Activated CD4-positive, alpha-beta T cell treated with anti-CD3 and anti-CD28 coated beads, Interleukin-2, Interleukin-4, amounts not matched to agents 100 ng/mL and 50 ng/mL, durations not matched to agents 16 hours and 8 hours (primary cell): ENCODE results near the gene SEMA6A.

Source experiments
- DNase-seq: peaks from one replicate; pipeline ENCODE4 v3.0.0-alpha.2; 2020; ENCODE audit warnings: low spot score

Gene SEMA6A

GRCh38 chr5:116574367-116575325, at the start of gene SEMA6A:
TSS of gene SEMA6A (minus strand) at chr5:116574823. CDS start at chr5:116504944, 69,879 bp downstream.
- peak; percentile 74 for DNase-seq

- DNase-seq: no peak
Observed at GRCh38 chr5:116622375-116623050, 47.9 kb upstream of the SEMA6A start.

GRCh38 chr5:116621599-116621998, 47.0 kb upstream of the SEMA6A start:
- no peak for DNase-seq

- no peak for DNase-seq
Observed at GRCh38 chr5:116616876-116617275, 42.3 kb upstream of the SEMA6A start.

GRCh38 chr5:116614603-116614920, 39.9 kb upstream of the SEMA6A start:
- no peak for DNase-seq

GRCh38 chr5:116613445-116613844, 38.8 kb upstream of the SEMA6A start:
- DNase-seq: no peak

GRCh38 chr5:116612431-116612830, 37.8 kb upstream of the SEMA6A start:
- DNase-seq: no peak

- no peak for DNase-seq
Observed at GRCh38 chr5:116605310-116606070, 30.9 kb upstream of the SEMA6A start.

GRCh38 chr5:116604805-116605204, 30.2 kb upstream of the SEMA6A start:
- DNase-seq: no peak

GRCh38 chr5:116600876-116601275, 26.3 kb upstream of the SEMA6A start:
- DNase-seq: no peak

- DNase-seq: no peak
Observed at GRCh38 chr5:116598911-116599310, 24.3 kb upstream of the SEMA6A start.

GRCh38 chr5:116595498-116595897, 20.9 kb upstream of the SEMA6A start:
- no peak for DNase-seq

- DNase-seq: no peak
Observed at GRCh38 chr5:116593340-116593739, 18.7 kb upstream of the SEMA6A start.

GRCh38 chr5:116585227-116585626, 10.6 kb upstream of the SEMA6A start:
- no peak for DNase-seq

- DNase-seq: no peak
Observed at GRCh38 chr5:116583862-116584222, 9.2 kb upstream of the SEMA6A start.

- no peak for DNase-seq
Observed at GRCh38 chr5:116583085-116583861, 8.7 kb upstream of the SEMA6A start.

- no peak for DNase-seq
Observed at GRCh38 chr5:116581910-116582309, 7.3 kb upstream of the SEMA6A start.

- DNase-seq: no peak
Observed at GRCh38 chr5:116579144-116579543, 4.5 kb upstream of the SEMA6A start.

GRCh38 chr5:116578676-116579075, 4.1 kb upstream of the SEMA6A start:
- no peak for DNase-seq

GRCh38 chr5:116577064-116577788, 2.6 kb upstream of the SEMA6A start:
- DNase-seq: peak; percentile 21

GRCh38 chr5:116576053-116576713, 1.6 kb upstream of the SEMA6A start:
- DNase-seq: peak; percentile 45
